Adrenal gland (tissue), 5 donors: ENCODE measurements around the gene STIM2.

ENCODE experiments used
- CTCF ChIP-seq, 6 experiments: fragments of 450-650 bp in 4 of 6; fragments of 200-600 bp in 2 of 6; sonication (generic) in 1 of 6; IDR thresholded peaks; 1 replicate in 5 of 6; 2 replicates in 1 of 6; pipeline versions ENCODE4 v1.5.1 to v1.8.0; 2016 to 2021; ENCODE audit warnings: antibody characterized with exemption in 6 of 6, mild to moderate bottlenecking in 2 of 6, moderate library complexity in 1 of 6
- POLR2A ChIP-seq, 2 donors: fragments of 450-650 bp; IDR thresholded peaks; one replicate each; pipeline ENCODE4 v1.6.1; 2017; ENCODE audit warnings: antibody characterized with exemption in 2 of 2, mild to moderate bottlenecking in 2 of 2, moderate library complexity in 1 of 2
- donor health status: DM: no; HTN: no; CAD: no.

GRCh38 chr4:26839534-26839951, 21.1 kb upstream of the STIM2 start:
- TF ChIP-seq CTCF (IDR thresholded peaks at IDR 0.05) (no peak), POLR2A (IDR thresholded peaks at IDR 0.05) (no peak)
